ENCODE results near the gene LDLRAD3.

DNA sequence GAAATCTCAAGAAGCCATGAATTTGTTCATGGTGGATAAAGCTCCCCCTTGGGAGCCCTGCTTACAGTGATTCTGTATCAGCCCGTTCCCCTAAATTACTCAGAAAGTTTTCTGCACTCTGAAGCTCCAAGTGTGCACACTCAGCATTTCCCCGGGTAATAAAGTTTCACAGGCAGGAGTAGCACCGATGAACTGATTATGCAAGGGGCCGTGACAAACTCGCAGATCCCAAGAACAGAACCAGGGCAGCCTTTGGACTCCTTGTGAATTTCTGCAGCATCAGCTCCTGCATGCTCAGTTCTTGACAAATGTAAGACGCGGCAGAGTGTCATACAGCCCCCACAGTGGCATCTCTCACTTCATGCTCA is 271.8 kb downstream of the LDLRAD3 start:
- TF ChIP-seq, protein P1, sequence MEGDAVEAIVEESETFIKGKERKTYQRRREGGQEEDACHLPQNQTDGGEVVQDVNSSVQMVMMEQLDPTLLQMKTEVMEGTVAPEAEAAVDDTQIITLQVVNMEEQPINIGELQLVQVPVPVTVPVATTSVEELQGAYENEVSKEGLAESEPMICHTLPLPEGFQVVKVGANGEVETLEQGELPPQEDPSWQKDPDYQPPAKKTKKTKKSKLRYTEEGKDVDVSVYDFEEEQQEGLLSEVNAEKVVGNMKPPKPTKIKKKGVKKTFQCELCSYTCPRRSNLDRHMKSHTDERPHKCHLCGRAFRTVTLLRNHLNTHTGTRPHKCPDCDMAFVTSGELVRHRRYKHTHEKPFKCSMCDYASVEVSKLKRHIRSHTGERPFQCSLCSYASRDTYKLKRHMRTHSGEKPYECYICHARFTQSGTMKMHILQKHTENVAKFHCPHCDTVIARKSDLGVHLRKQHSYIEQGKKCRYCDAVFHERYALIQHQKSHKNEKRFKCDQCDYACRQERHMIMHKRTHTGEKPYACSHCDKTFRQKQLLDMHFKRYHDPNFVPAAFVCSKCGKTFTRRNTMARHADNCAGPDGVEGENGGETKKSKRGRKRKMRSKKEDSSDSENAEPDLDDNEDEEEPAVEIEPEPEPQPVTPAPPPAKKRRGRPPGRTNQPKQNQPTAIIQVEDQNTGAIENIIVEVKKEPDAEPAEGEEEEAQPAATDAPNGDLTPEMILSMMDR (IDR thresholded peaks at IDR 0.05 in 8 of 11, conservative IDR thresholded peaks at IDR 0.05 in 3 of 11), result no peak
- no peak for TF ChIP-seq POLR2AphosphoS5 (IDR thresholded peaks at IDR 0.05)

All from spleen (tissue), 7 donors.